Measurements from ENCODE around the gene ICA1.
"Not testable (repeated sequence)": the region's sequence is repeated elsewhere in the genome, so short reads cannot be mapped to it uniquely, and the experiment has no call there.

ICA1 gene

DNA sequence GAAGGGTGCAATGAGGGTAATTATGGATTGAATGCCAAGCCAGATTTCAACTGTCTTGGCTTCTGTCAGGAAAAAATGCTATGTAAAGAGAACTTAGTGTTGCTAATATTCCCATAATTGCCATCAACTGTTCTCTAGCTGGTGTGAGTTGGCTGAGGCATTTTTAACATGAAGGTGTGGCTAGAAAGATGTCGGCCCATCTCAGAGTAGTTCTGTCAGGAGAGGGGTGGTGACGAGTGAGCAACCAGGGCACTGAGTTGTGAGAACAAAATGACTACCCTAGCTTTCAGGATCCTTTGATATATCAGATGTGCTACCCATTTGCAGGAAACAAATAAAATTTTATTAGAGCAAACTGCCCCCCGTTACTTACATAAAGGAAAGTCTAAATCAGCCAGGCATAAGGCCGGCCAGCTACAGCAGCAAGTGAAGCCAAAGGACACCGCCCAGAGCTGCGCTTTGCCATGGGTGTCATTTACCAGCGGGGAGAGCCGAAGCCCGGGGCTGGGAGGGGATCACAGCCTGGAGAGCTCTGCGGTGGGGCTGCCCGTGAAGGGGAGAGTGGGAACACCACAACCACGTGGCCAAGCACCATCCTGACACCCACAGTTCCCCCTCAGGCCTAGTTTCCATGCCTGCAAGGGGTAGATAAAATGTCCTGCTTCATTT lies 141.4 kb downstream of the ICA1 start:
- DNase-seq (ENCODE audit: low spot score in 2 of 2) (no peak), ATAC-seq (replicated peaks; ENCODE audit: extremely low read depth, poor library complexity, severe bottlenecking) (no peak)
- Mint-ChIP-seq H3K27ac (ENCODE audit: low read depth) (peak overlapping the region; percentile 67), H3K36me3 (ENCODE audit: insufficient read depth) (no peaks in the 10 kb centered on the region), H3K4me3 (no peak overlapping the region), H3K9me3 (no peaks in the 10 kb centered on the region), H3K27me3 (no peaks in the 10 kb centered on the region), H3K4me1 (peaks cover 77% of the 10 kb centered on the region)

DNA sequence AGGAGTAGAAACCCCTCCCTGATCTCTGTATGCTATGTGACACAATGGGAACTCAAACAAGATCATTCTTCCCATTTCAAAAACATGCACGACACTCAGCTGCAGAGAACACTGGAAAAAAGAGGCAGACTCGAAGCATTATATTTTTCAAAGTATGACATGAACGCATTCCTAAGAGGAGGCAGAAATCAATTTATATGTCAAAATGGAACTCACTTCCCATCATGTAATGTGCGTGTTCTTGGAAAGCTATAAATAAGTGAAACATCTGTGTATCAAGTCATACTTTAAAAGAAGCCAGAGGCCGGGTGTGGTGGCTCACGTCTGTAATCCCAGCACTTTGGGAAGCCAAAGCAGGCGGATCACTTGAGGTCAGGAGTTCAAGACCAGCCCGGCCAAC lies 142.7 kb downstream of the ICA1 start:
- peaks cover 3% of the 10 kb centered on the region for H3K36me3 Mint-ChIP-seq (ENCODE audit: insufficient read depth)
- H3K9me3 Mint-ChIP-seq, result no peaks in the 10 kb centered on the region
- no peak overlapping the region for H3K27ac Mint-ChIP-seq (ENCODE audit: low read depth)
- no peak overlapping the region for H3K4me3 Mint-ChIP-seq
- ATAC-seq (replicated peaks; ENCODE audit: extremely low read depth, poor library complexity, severe bottlenecking), result no peak
- DNase-seq (ENCODE audit: low spot score in 2 of 2), result no peak
- H3K27me3 Mint-ChIP-seq, result no peaks in the 10 kb centered on the region
- peaks cover 77% of the 10 kb centered on the region for H3K4me1 Mint-ChIP-seq

DNA sequence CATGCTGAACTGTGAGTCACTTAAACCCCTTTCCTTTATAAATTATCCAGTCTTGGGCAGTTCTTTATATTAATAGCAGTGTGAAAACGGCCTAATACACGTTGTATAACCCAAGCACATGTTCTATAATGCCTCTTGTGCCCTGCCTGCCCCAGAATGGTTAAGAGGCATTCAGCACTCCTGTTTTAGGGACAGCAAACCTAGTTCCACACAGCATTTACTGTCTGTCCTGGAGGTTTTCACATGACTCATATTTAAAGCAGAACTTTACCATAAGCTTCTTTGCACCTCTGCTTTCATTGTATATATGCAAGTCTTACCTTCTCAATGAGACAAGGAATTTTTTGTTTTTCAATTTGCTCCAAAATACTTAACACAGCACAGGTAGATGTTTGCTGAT lies 144.8 kb downstream of the ICA1 start:
- no peak overlapping the region for H3K4me3 Mint-ChIP-seq
- H3K27ac Mint-ChIP-seq (ENCODE audit: low read depth), result no peak overlapping the region
- ATAC-seq (replicated peaks; ENCODE audit: extremely low read depth, poor library complexity, severe bottlenecking) (no peak), DNase-seq (ENCODE audit: low spot score in 2 of 2) (no peak)
- peaks cover 3% of the 10 kb centered on the region for H3K36me3 Mint-ChIP-seq (ENCODE audit: insufficient read depth)
- H3K4me1 Mint-ChIP-seq, result peaks cover 78% of the 10 kb centered on the region
- H3K9me3 Mint-ChIP-seq, result no peaks in the 10 kb centered on the region
- H3K27me3 Mint-ChIP-seq, result no peaks in the 10 kb centered on the region

DNA sequence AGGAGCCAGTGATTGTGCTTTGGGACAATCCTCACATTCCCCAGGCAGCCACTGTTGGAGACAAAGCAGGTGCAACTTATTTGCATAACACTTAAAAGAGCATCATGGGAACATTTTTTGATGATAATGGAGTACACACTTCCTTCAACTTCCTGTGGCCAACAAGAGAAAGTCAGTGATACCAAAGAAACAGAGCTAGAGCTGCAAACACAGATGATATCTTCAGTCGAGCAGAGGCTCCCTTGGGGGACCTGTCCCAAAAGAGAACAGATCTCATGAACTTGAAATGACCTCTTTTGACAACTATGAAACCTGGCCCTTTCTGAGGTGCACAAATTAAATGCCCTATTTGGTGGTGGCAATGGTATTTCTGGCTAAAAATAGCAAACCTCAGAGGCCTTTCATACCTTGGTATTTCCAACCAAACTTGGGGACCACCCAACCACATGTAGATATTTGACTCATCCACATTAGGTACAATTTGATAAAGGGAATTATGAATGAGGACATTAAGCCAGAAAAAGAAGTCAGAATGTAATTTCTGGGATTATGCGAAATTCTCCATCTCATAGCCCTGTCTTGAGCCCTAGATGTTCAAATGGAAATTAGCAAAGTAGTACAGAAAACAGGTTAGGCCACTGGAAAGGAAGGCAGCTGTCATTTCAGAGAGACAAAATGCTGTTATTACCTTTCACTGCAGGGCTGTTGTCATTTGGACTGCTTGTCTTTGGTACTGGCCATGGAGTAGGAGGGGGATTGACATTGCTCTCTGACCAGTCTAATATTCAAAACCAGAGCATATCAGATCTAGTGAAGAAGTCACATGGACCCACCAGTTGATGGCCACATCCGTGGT lies 146.2 kb downstream of the ICA1 start:
- no peak overlapping the region for H3K27ac Mint-ChIP-seq (ENCODE audit: low read depth)
- no peaks in the 10 kb centered on the region for H3K9me3 Mint-ChIP-seq
- DNase-seq (ENCODE audit: low spot score in 2 of 2) (no peak), ATAC-seq (replicated peaks; ENCODE audit: extremely low read depth, poor library complexity, severe bottlenecking) (peak; percentile 64)
- peaks cover 3% of the 10 kb centered on the region for H3K36me3 Mint-ChIP-seq (ENCODE audit: insufficient read depth)
- H3K27me3 Mint-ChIP-seq, result no peaks in the 10 kb centered on the region
- peaks cover 64% of the 10 kb centered on the region for H3K4me1 Mint-ChIP-seq
- H3K4me3 Mint-ChIP-seq, result no peak overlapping the region

DNA sequence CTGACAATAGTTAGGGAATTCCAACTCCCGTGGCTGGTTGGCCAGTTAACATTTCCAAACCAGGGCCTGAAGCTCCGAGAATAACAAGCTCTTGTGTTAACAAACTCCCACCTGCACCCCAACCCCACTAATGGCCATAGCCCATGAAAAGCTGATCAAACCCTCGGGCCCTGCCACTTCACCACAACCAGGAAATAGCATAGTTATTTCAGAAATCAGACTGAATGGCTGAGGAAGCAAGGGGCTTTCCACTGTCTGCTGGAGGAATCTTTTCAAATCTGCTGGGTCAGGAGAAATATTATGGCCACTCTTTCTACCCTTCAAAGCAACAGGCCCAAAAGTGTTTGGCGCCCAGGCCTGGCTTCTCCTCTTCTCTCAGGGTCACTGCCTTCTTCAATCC lies 147.8 kb downstream of the ICA1 start:
- Mint-ChIP-seq H3K4me3 (no peak overlapping the region), H3K27ac (ENCODE audit: low read depth) (peak overlapping the region; percentile 75), H3K36me3 (ENCODE audit: insufficient read depth) (peaks cover 5% of the 10 kb centered on the region), H3K9me3 (no peaks in the 10 kb centered on the region), H3K4me1 (peaks cover 54% of the 10 kb centered on the region), H3K27me3 (no peaks in the 10 kb centered on the region)
- DNase-seq (ENCODE audit: low spot score in 2 of 2) (no peak), ATAC-seq (replicated peaks; ENCODE audit: extremely low read depth, poor library complexity, severe bottlenecking) (no peak)

DNA sequence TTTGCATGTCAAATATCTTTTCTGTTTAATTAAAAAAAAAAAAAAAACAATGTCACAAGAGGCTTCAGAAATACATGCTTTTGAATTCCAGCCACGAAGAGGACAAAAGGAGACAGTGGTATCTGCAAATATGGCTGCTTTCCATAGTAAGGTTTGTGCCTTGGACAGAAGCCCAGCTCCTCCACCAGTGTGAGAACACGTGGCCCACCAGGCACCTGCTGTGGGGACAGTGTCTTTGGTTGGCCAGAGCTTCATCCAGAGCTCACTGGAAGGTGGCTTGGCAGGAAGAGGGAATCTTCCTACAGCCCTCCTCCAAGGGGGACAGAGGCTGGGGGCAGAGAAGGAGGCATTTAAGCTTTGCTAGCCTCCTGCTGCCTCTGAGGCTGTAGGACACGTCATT lies 148.8 kb downstream of the ICA1 start:
- no peaks in the 10 kb centered on the region for H3K9me3 Mint-ChIP-seq
- no peak overlapping the region for H3K27ac Mint-ChIP-seq (ENCODE audit: low read depth)
- ATAC-seq (replicated peaks; ENCODE audit: extremely low read depth, poor library complexity, severe bottlenecking) (no peak), DNase-seq (ENCODE audit: low spot score in 2 of 2) (no peak)
- H3K36me3 Mint-ChIP-seq (ENCODE audit: insufficient read depth), result peaks cover 5% of the 10 kb centered on the region
- no peaks in the 10 kb centered on the region for H3K27me3 Mint-ChIP-seq
- peaks cover 47% of the 10 kb centered on the region for H3K4me1 Mint-ChIP-seq
- H3K4me3 Mint-ChIP-seq, result no peak overlapping the region

DNA sequence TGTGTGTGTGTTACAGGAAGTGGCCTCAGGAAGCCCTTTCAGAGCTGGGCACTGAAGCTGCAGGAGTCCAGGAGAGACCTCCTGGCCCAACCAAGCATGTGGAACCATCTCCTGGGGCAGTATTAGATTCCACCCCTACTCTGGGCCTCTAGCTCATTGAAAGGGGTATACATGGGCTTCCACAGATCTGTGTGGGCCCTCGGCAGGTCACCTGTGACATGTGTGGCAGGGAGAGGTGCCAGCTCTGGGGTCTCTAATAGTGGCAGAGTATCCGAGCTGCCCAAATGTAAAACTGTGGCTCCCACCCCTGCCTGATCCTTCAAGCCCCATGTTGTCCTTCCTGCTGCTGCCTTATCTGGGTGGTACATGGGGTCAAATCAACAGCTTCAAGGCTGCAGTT lies 149.3 kb downstream of the ICA1 start:
- no peak for DNase-seq (ENCODE audit: low spot score in 2 of 2)
- no peak overlapping the region for H3K27ac Mint-ChIP-seq (ENCODE audit: low read depth)
- H3K4me3 Mint-ChIP-seq, result no peak overlapping the region
- no peaks in the 10 kb centered on the region for H3K27me3 Mint-ChIP-seq
- no peaks in the 10 kb centered on the region for H3K9me3 Mint-ChIP-seq
- no peak for ATAC-seq (replicated peaks; ENCODE audit: extremely low read depth, poor library complexity, severe bottlenecking)
- H3K36me3 Mint-ChIP-seq (ENCODE audit: insufficient read depth), result peaks cover 5% of the 10 kb centered on the region
- H3K4me1 Mint-ChIP-seq, result peaks cover 42% of the 10 kb centered on the region

DNA sequence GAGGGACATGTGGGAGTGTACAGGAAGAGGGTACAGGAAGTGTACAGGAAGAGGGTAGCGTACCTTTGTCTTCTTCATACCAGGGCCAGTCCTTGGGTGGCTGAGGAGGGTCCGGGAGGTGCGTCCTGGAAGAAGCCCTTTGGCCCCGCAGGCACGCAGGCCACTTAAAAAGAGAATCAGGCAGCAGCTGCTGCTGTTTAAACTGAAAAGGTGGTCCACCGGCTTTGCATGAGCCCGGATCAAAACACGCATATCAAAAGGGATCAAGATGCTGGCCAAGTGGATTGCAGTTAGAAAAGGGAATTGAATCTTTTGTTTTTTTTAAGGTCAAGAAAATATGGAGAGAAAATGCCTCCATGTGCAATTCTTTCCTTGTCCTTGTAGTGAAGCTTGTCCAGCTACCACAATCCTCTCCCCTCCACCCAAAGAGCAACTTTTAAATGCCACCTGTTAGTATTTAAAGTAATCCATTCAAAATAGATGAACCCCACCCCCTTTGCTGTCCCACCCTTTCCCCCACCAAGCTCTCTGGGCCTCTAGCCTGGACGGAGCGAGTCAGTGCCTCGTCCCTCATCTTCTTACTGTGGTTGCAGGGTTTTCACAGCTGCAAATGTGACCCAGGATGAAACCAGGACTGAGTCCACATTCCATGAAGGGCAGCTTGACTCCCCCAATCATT lies 150.5 kb downstream of the ICA1 start:
- Mint-ChIP-seq H3K36me3 (ENCODE audit: insufficient read depth) (peaks cover 5% of the 10 kb centered on the region), H3K4me1 (peaks cover 32% of the 10 kb centered on the region), H3K9me3 (no peaks in the 10 kb centered on the region), H3K27me3 (no peaks in the 10 kb centered on the region), H3K27ac (ENCODE audit: low read depth) (no peak overlapping the region), H3K4me3 (no peak overlapping the region)
- no peak for DNase-seq (ENCODE audit: low spot score in 2 of 2)
- no peak for ATAC-seq (replicated peaks; ENCODE audit: extremely low read depth, poor library complexity, severe bottlenecking)

DNA sequence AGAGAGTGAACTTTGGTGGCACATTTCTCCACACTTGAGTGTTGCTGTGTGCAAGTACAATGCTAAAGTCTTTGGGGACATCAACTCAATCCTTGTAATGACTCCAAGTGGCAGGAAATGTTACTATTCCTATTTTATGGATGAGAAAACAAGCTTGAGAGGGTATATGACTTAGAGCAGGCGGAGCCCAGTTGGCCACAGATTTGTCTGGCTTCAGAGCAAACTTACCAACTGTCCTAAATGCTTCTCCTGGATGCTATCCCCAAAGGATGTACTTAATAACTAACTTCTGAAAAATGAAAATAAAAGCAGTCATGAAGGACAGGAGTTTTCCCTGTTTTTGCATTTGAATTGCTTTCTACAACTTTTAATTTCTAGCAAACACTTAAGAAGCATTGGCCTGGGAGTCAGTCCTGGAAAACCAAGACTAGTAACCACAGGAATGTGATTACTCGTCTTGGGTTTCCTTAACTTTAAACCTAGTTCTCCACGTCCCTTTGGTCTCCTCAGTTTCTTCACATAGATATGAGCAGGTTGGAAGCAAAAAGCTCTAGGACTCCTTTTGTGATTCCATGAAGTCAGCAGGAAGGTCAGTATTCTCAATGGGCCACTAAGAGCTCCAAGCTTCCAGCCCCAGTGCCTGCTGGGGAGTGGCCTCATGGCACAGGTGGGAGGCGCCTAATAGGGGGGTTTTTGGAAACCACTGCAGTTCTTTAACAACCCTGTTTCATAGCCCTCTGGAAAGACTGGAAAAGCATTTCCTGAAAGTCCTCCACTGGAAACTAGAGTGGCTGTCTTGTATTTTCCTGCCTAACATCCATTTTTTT lies 152.6 kb downstream of the ICA1 start:
- no peaks in the 10 kb centered on the region for H3K27me3 Mint-ChIP-seq
- no peaks in the 10 kb centered on the region for H3K9me3 Mint-ChIP-seq
- no peak overlapping the region for H3K4me3 Mint-ChIP-seq
- ATAC-seq (replicated peaks; ENCODE audit: extremely low read depth, poor library complexity, severe bottlenecking) (no peak), DNase-seq (ENCODE audit: low spot score in 2 of 2) (no peak)
- no peak overlapping the region for H3K27ac Mint-ChIP-seq (ENCODE audit: low read depth)
- peaks cover 3% of the 10 kb centered on the region for H3K36me3 Mint-ChIP-seq (ENCODE audit: insufficient read depth)
- peaks cover 33% of the 10 kb centered on the region for H3K4me1 Mint-ChIP-seq

DNA sequence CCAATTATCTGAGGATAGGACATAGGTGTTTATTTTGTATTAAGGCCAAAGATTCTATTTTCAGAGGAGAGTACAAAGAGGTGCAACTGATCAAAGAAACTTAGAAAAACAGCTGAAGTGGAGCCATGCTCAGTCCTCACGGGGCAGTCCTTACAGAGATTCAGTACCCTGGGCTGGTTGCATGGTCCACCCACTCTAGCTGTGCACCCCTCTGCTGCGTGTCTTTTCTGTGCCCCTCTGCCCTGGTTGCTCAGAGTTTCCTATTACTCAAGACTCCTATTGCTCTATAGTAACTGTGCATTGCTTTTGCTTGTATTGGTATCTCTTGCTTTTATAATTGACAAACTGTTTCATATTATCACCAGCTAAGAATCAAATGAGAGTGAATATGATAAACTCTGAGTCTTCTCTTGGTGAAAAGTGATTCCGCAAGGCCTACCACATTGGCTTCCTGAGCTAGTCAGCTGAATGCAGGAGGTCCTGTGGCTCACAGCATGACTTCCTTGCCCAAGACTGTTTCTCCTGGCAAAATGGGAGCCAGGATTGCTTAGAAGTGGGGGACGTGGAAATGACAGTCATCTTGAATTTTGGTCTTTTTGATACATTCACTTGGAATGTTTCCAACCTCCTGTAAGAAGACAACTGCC lies 156.4 kb downstream of the ICA1 start:
- DNase-seq (ENCODE audit: low spot score in 2 of 2) (no peak), ATAC-seq (replicated peaks; ENCODE audit: extremely low read depth, poor library complexity, severe bottlenecking) (no peak)
- Mint-ChIP-seq H3K27ac (ENCODE audit: low read depth) (no peak overlapping the region), H3K9me3 (peaks cover 9% of the 10 kb centered on the region), H3K36me3 (ENCODE audit: insufficient read depth) (peaks cover 5% of the 10 kb centered on the region), H3K4me1 (peaks cover 26% of the 10 kb centered on the region), H3K27me3 (no peaks in the 10 kb centered on the region), H3K4me3 (no peak overlapping the region)

DNA sequence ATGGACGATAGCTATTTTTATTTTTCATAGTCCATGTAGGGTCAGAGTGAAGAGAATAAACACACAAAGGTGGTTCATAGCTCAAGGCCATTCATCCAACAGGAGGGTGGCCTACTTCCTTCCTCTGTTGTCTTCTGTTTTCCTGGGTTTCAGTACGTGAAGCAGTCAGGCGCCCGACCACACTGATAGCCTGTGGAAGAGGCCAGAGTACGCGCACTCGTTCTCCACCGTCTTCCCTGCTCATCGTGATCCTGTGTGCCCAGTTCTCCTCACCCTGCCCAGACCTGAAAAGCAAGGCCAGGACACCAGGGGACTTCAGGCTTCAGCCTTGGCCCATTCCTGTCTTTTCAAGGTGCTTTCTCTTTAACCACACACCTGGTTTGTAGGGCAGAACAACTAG lies 158.7 kb downstream of the ICA1 start:
- ATAC-seq (replicated peaks; ENCODE audit: extremely low read depth, poor library complexity, severe bottlenecking), result no peak
- Mint-ChIP-seq H3K27me3 (no peaks in the 10 kb centered on the region), H3K4me1 (peaks cover 28% of the 10 kb centered on the region), H3K36me3 (ENCODE audit: insufficient read depth) (peaks cover 5% of the 10 kb centered on the region), H3K4me3 (no peak overlapping the region), H3K9me3 (peaks cover 12% of the 10 kb centered on the region), H3K27ac (ENCODE audit: low read depth) (no peak overlapping the region)
- no peak for DNase-seq (ENCODE audit: low spot score in 2 of 2)

DNA sequence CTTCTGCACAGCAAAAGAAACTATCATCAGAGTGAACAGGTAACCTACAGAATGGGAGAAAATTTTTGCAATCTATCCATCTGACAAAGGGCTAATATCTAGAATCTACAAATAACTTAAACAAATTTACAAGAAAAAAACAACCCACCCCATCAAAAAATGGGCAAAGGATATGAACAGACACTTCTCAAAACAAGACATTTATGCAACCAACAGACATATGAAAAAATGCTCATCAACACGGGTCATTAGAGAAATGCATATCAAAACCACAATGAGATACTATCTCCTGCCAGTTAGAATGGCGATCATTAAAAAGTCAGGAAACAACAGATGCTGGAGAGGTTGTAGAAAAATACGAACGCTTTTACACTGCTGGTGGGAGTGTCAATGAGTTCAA lies 160.7 kb downstream of the ICA1 start:
- not testable (repeated sequence) for H3K36me3 Mint-ChIP-seq (ENCODE audit: insufficient read depth); ATAC-seq (replicated peaks; ENCODE audit: extremely low read depth, poor library complexity, severe bottlenecking); H3K27me3 Mint-ChIP-seq; DNase-seq (ENCODE audit: low spot score in 2 of 2); H3K27ac Mint-ChIP-seq (ENCODE audit: low read depth); H3K4me3 Mint-ChIP-seq
- peaks cover 18% of the 10 kb centered on the region for H3K9me3 Mint-ChIP-seq
- H3K4me1 Mint-ChIP-seq, result peaks cover 30% of the 10 kb centered on the region
